HG03575 (cell line): ENCODE data around the gene SEMA4B.
A peak's percentile ranks its signal among the peaks of the same experiment; 100 is the strongest.

Source experiments
- ATAC-seq: cut with Tn5 transposase; IDR thresholded peaks from one replicate; pipeline ENCODE4 v1.9.1; 2021; ENCODE audit not compliant: unreplicated experiment, insufficient number of reproducible peaks, low FRiP score; ENCODE audit errors: extremely low read depth

The SEMA4B gene

DNA sequence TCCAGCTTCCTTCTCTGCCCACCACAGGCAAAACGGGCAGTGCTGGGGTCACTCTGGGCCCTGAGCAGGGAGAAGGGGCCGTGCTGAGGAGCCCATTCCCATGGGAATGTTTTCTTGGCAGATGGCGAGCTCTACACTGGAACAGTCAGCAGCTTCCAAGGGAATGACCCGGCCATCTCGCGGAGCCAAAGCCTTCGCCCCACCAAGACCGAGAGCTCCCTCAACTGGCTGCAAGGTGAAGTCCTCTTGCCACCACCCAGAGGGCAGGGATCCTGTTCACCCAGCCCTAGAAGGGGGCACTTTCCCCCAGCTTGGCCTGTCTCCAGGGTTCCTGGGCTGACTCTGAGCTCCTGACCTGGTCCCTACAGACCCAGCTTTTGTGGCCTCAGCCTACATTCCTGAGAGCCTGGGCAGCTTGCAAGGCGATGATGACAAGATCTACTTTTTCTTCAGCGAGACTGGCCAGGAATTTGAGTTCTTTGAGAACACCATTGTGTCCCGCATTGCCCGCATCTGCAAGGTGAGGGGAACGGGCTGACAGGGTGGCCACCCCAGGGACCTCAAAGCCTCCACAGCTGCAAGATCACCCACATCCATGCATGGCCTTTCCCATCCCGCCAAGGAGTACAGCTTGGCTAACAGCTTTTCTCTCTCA lies 20.2 kb downstream of the SEMA4B start:
- no peak for ATAC-seq

DNA sequence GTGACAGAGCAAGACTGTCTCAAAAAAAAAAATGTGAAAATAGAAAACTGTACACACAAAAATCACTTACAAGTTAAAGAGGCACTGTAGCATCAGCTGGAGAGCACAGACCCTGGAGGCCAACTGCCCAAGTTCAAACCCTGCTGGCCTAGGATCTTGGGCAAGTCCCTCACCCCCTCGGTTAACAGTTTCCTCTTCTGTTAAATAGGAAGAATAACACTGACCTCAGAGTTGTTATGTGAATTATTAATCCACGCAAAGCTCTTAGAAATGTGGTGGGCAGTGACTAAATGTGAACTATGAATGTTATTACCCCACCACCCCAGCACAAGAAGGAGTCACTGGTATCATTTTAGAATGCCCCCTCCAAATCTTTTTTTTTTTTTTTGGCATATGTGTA lies 21.4 kb downstream of the SEMA4B start:
- ATAC-seq, result no peak

DNA sequence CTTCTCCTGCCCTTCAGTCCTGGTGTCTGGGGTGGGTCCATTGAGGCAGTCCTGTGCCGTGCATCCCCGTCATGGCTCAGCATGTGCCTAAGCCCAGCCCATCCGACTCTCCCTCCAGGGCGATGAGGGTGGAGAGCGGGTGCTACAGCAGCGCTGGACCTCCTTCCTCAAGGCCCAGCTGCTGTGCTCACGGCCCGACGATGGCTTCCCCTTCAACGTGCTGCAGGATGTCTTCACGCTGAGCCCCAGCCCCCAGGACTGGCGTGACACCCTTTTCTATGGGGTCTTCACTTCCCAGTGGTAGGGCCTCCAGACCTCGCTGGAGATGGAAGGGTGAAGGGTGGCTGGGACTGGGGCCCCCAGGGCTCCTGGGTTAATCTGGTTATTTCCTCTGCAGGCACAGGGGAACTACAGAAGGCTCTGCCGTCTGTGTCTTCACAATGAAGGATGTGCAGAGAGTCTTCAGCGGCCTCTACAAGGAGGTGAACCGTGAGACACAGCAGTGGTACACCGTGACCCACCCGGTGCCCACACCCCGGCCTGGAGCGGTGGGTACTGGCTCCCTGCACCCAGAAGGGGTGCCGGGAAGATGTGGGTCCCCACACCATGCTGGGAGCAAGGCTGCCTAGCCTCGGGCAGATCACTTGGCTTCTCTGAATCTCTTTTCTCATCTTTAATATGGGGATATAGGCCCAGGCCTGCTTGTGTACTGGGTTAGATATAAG lies 22.5 kb downstream of the SEMA4B start:
- ATAC-seq, result no peak

DNA sequence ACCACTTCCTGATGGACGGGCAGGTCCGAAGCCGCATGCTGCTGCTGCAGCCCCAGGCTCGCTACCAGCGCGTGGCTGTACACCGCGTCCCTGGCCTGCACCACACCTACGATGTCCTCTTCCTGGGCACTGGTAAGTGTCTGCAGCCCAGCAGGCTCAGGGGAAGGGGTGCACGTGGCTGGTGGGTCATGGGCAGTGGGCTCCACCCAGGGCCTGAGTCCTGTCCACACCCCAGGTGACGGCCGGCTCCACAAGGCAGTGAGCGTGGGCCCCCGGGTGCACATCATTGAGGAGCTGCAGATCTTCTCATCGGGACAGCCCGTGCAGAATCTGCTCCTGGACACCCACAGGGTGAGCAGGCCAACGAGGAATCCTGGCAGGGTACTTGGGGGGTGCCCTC lies 23.9 kb downstream of the SEMA4B start:
- no peak for ATAC-seq

DNA sequence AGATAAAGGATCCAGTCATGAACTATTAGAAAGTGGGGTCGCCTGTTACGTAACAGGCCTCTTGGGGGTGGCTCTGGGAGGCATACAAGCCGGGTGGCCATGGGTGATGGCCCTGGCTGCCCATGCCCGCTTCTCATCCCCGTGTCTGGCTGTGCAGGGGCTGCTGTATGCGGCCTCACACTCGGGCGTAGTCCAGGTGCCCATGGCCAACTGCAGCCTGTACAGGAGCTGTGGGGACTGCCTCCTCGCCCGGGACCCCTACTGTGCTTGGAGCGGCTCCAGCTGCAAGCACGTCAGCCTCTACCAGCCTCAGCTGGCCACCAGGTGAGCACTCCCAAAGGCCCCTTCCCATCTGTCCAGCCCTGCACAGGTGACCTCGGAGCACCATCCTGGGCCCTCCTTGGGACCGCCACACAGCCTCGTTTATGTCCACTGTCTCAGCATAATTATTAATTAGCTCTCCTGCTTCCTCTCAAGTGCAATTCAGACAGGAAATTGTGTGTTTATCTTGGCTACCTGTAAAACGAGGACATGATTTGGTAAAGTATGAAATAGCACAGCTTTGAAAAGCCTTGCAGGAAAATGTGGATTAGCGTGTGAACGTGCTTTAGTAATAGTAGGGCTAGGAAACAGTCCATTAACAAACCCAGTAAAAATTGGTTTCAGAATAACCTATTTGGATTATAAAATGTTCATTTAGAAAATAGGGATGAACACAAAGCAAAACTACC lies 24.5 kb downstream of the SEMA4B start:
- no peak for ATAC-seq

DNA sequence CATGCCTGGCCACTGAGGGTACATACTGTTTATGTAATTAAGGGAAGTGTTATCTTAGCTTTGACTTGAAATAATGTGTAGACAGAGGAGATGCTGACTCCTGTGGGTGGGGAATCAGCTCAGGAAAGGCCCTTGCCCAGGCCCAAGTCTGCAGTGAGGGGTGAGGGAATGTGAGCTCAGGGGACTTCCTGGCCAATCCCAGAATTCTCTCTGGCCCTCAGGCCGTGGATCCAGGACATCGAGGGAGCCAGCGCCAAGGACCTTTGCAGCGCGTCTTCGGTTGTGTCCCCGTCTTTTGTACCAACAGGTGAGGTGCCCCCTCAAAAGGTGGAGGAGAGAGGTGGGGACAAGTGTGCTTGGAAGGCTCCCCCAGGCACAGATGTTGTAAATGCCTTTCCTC lies 26.2 kb downstream of the SEMA4B start:
- no peak for ATAC-seq

DNA sequence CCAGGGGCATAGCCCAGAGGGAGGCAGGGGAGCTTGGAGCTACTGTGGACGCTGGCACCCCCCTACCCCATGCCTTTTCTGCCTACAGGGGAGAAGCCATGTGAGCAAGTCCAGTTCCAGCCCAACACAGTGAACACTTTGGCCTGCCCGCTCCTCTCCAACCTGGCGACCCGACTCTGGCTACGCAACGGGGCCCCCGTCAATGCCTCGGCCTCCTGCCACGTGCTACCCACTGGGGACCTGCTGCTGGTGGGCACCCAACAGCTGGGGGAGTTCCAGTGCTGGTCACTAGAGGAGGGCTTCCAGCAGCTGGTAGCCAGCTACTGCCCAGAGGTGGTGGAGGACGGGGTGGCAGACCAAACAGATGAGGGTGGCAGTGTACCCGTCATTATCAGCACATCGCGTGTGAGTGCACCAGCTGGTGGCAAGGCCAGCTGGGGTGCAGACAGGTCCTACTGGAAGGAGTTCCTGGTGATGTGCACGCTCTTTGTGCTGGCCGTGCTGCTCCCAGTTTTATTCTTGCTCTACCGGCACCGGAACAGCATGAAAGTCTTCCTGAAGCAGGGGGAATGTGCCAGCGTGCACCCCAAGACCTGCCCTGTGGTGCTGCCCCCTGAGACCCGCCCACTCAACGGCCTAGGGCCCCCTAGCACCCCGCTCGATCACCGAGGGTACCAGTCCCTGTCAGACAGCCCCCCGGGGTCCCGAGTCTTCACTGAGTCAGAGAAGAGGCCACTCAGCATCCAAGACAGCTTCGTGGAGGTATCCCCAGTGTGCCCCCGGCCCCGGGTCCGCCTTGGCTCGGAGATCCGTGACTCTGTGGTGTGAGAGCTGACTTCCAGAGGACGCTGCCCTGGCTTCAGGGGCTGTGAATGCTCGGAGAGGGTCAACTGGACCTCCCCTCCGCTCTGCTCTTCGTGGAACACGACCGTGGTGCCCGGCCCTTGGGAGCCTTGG lies 27.0 kb downstream of the SEMA4B start:
- no peak for ATAC-seq

DNA sequence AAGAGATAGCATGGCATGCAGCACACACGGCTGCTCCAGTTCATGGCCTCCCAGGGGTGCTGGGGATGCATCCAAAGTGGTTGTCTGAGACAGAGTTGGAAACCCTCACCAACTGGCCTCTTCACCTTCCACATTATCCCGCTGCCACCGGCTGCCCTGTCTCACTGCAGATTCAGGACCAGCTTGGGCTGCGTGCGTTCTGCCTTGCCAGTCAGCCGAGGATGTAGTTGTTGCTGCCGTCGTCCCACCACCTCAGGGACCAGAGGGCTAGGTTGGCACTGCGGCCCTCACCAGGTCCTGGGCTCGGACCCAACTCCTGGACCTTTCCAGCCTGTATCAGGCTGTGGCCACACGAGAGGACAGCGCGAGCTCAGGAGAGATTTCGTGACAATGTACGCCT lies 27.8 kb downstream of the SEMA4B start:
- no peak for ATAC-seq

DNA sequence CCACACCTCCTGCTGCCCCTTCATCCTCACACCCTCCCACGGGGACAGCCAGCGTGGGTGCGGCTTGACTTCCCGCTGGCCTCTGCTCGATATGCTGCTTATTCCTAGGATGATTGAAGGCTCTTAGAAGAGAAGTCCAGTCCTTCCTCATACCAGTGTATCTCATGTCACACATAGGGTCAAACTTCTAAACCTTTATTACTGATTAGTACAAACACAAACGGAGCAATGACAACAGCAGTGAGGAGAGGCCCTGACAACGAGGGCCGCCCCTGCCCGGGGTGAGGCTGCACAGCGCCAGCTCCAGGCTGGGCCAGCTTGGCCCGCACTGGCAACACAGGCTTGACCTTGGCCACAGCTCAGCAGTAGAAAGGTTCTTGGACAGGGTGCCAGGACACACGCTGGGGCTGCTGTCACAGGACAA lies 29.0 kb downstream of the SEMA4B start:
- ATAC-seq, result no peak

DNA sequence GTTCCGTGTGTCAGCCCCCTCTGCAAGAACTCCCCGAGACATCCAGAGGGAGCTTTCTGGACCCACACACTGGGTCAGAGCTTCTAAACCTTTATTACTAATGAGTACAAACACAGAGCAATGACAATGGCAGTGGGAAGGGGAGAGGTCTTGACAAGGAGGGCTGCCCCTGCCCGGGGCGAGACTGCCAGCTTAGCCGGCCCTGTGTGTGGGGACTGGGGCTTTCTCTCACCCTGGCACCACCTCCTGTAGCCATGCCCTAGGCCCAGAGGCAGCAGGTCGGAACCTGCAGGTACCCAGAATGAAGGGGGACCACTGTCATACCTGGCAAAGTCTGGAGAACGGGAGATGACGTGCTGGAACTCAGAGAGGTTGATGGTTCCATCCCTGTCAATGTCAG lies 29.5 kb downstream of the SEMA4B start:
- ATAC-seq, result no peak

DNA sequence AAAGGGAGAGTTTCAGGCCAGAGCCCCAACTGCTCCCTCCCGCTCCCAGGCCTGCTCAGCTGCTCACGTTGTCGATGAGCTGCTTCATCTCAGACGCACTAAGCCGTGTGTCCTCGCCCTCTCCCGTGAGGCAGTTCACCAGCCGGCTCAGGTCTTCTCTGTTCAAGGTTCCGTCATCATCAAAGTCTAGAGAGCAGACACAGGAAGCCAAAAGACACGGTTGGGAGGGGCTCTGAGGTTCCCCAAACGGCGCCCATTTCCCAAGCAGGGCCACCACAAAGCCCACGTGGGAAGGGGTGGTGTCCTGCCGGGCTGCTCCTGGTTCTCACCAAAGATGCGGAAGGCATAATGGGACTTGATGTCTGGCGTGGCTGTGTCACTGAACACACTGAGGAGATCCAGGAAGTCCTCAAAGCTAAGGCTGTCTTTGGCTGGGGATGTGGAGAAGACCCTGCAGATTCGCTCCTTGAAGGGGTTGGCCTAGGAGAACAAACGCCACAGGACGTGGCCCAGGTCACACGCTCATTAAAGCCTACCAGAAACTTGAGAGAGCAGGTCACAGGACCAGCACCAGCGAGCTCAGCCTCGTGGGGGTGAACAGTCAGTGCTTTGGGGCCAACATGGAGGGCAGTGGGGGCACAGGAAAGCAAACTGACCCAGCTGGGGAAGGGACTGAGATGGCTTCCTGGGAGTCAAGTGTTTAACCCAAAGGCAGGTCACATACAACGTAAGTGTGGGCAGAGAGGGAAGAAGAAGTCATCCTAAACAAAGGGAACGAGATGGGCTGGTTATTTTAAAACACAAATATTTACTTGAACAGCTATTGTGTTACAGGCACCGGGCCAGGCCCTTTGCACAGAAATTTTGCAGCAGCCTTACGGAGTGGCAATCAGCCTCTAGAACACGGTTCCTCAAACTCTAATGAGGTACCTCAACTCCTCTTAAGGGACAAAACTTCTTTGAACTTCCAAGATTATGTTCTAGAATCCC lies 30.2 kb downstream of the SEMA4B start:
- no peak for ATAC-seq

DNA sequence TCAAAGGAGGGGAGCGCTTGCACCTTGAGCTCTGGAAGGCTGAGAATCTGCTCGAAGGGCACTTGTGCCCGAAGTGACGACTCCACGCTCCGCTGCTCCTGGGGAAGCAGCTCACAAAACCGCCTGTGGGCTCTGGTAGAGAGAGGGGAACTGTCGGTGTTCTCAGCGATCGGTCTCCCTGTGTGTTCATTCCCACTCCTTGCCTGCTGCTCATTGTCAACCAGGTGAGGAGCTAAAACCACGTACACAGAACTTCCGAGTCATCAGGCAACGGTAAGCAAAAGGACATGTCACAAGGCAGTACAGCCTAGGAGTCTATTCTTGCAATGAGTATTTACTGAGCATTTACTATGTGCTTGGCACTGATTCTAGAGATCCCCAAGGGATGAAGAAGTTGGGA lies 31.1 kb downstream of the SEMA4B start:
- ATAC-seq, result no peak

DNA sequence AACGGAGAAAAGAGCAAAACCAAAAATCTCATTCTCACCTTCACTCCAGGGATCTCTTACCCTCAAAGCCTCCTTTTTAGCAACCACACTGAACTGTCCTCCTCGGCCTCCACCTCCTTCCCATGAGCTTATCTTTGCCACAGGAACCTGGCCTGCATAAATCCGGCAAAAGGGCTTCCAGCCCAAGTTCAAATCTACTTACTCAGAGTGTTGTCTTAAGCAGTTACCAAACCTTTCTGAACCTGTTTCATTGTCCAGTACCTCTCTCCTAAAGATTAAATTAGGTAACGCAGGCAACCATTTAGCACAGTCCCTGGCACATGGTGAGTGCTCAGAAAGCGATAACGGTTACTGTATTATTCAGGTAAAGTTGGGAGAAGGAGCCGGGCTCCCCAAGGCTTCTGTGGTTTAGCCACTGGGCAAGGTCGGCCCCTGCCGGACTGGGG lies 31.8 kb downstream of the SEMA4B start:
- ATAC-seq, result no peak

DNA sequence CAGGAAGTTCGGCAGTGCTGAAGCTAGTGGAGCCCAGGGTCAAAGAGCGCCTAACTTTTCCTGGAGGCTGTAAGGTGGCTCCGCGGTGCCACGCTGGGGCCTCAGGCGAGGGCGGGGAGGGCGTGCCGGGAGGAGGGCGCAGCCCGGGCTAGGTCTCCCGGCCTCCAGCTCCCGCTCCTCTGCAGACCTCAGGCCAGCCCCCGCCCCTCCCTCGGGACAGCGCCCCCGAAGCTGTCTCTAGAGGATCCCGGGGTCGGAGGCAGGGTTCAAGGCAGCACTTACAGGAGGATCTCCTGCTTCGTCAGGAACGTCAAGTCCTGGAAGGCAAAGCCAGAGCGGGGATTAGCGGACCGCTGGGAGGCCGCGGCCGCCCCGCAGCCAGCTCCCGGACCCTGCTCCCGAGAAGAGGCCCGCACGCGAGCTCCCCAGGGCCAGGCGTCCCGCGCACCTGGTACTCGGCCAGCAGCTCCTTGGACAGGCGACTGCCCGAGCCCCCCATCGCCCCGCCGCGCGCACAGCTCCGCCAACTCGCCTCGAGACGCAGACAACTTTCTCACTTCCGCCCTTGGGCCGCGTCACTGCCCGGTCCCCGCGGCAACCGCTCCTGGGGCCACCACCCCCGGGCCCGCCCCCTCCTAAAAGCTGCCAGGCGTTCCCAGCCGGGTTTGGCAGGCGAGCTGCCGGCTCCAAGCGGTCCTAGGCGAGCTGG lies 32.4 kb downstream of the SEMA4B start, which contains the start of gene CIB1:
Gene CIB1, minus strand, starts transcription at position 555 of the 709 bp plus-strand sequence. Its CDS starts 56 bp downstream, at position 499.
- peak; percentile 53 for ATAC-seq

DNA sequence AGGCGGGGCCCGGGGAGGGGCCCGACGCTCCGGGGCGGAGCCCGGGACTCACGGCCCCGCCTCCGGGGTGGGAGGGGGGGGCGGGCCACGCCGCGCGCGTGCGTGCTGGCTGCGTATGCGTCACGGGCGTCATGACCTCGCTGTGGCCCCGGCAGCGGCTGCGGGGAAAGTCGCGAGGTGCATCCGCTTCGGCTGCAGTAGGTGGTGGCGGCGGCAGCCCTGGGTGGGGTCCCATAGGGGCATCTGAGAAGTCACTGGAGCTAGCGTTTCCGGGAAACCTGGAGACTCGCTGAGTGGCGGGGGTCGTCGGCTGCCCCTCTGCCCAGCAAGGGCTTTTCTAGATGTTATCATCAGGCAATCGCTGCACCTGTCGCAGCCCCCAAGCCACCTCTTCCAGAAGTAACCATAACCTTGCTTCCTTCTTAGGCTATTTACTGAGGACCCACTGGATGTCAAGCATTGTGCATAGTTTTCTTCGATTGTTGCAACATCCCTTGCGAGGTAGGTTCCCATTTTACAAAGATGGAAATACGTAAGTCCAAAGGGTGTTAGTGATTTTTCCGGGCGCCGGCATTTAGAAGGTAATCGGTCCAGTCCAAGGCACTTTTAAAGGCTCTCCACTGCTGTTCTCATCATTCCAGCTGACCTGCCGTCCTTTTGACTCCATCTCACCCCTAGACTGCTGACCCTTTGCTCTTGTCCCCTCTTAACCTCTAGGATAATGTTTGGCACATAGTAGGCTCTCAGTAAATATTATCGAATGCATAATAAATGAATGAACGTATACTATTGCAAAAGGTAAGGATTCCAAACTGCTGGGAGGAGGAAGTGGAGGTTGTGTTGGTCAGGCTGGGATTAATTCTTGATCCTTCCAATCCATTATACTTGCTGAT lies 33.2 kb downstream of the SEMA4B start, which contains the start of gene GDPGP1:
Gene GDPGP1, plus strand, starts transcription at position 114 of the 893 bp plus-strand sequence. CDS start 6,700 bp downstream, outside the sequence.
- ATAC-seq, result peak; percentile 37

DNA sequence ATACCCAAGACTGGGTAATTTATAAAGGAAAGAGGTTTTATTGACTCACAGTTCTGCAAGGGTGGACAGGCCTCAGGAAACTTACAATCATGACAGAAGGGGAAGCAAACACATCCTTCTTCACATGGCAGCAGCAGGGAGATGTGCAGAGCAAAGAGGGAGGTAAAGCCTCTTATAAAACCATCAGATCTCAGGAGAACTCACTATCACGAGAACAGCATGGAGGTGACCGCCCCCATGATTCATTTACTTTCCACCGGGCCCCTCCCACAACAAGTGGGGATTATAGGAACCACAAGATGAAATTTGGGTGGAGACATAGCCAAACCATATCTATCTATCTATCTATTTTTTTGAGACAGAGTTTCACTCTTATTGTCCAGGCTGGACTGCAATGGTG lies 38.2 kb downstream of the SEMA4B start:
- no peak for ATAC-seq
